Activated CD4-positive, alpha-beta T cell treated with anti-CD3 and anti-CD28 coated beads, Interleukin-2, amount 10 ng/mL, durations not matched to agents 7 days and 5 days (primary cell): ENCODE results near the gene CLP1. TPM values are rescaled to one million over a fixed set of nuclear protein-coding genes. Genes with fewer than 3 reads are reported as not detected.

Experiments
- CTCF ChIA-PET: fragments of 350-600 bp; sonication (Branson Sonifier 250); formaldehyde crosslinking; loops from one replicate; lab custom pipeline; 2021; ENCODE audit warnings: antibody characterized with exemption; lab: Charles Lee
- POLR2A ChIA-PET: fragments of 350-600 bp; sonication (Branson Sonifier 250); formaldehyde crosslinking; loops from one replicate; lab custom pipeline; 2021; ENCODE audit warnings: antibody characterized with exemption; lab: Charles Lee
- DNase-seq: peaks from one replicate; pipeline ENCODE4 v3.0.0-alpha.2; 2020
- H3K27ac Mint-ChIP-seq: one replicate; pipeline ENCODE4 v1.8.0; 2021; ENCODE audit warnings: mild to moderate bottlenecking, moderate library complexity, mixed read lengths
- H3K27me3 Mint-ChIP-seq: one replicate; pipeline ENCODE4 v1.8.0; 2021; ENCODE audit warnings: mixed read lengths
- H3K36me3 Mint-ChIP-seq: one replicate; pipeline ENCODE4 v1.8.0; 2021; ENCODE audit warnings: low read depth, mixed read lengths
- H3K4me1 Mint-ChIP-seq: one replicate; pipeline ENCODE4 v1.8.0; 2021; ENCODE audit warnings: mixed read lengths
- H3K4me3 Mint-ChIP-seq: one replicate; pipeline ENCODE4 v1.8.0; 2021; ENCODE audit warnings: mild to moderate bottlenecking, moderate library complexity, mixed read lengths
- H3K9me3 Mint-ChIP-seq: one replicate; pipeline ENCODE4 v1.8.0; 2021; ENCODE audit warnings: mixed read lengths
- total RNA-seq, 2 experiments: library from RNA; stranded (reverse); gene quantifications; one replicate each; pipeline ENCODE4 v1.2.3, GENCODE V29; 2021

The CLP1 gene
- total RNA-seq, result 10 to 100 TPM; 17.1 to 21.2 TPM

DNA sequence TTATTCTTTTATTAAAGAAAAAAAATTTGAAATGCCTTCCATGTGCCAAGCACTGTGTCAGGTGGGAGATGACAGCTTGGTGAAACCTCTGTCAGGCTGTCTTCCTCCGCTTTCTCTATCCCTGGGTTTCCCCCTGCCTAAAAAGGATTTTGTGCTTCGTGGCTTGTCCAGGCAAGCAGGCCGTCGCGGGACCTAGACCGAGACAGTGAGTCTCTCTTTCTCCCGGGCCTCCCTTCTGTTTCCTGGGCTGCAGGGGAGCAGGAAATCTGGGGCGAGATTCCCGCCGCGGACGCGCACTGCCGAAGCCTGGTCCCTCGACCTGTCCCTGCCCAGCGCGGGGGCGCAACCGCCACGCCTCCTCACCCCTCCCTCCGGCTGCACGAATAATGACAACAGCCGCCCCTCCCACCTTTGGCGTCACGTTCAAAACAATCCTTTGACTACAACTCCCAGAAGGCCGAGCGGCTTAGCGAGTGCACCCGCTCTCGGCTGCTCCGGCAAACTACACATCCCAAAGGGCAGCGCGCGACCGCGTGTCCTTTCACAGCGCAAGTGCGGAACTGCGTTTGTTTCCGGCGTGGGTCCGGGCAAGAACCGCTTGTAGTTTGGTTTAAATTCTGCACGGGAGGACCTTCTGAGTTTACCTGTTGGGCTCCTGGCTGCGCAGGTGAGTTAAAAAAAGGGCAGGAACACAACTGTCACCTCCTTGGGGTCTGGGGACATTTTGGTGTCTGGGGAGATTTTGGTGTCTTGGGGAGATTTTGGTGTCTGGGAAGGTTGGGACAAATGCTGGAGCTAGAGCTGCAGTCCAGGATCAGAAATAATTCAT, at the start of gene CLP1:
TSS of gene CLP1 (plus strand) at position 569 of the 829 bp plus-strand sequence. CDS start 1,715 bp downstream, outside the sequence.
- Mint-ChIP-seq H3K27ac (peak within 1 kb of the TSS; percentile 94), H3K9me3 (no peaks in the 10 kb centered on the region), H3K36me3 (peaks cover 32% of the 10 kb centered on the region), H3K4me3 (peak within 1 kb of the TSS; percentile 100), H3K27me3 (no peaks in the 10 kb centered on the region), H3K4me1 (peaks cover 41% of the 10 kb centered on the region)
- CTCF ChIA-PET, result interaction anchor here (1.6 to 3.0 kb wide), 2 partner anchors 9 to 18 kb away, joined by 7 to 9 read pairs; no protein-coding TSS in a partner anchor
- DNase-seq, result peak; percentile 100
- POLR2A ChIA-PET, result no interaction called here

DNA sequence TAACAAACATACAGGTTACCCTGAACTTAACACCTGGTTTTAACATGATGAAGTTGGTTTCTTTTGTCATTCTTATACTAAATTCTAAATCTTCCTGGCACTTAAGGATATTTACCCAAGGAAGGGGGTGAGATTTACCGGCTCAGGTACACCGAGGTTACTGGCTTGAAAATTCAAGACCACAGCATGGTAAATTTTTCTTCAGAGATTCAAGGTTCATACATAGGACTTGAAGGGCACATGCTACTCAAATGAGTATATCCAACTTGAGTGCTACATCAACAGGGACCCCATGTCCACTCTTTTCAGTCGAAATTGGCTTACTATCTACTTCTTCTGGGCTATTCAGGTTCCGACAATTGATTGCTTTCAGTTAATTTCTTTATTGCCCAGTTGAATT, 47.4 kb upstream of the CLP1 start:
- H3K4me3 Mint-ChIP-seq, result no peak overlapping the region
- H3K4me1 Mint-ChIP-seq, result no peaks in the 10 kb centered on the region
- peaks cover 21% of the 10 kb centered on the region for H3K27me3 Mint-ChIP-seq
- H3K27ac Mint-ChIP-seq, result no peak overlapping the region
- no peak for DNase-seq
- no peaks in the 10 kb centered on the region for H3K9me3 Mint-ChIP-seq
- ChIA-PET CTCF (interaction anchor here (0.7 kb wide), 1 partner anchor 72 kb away, joined by 4 read pairs; no protein-coding TSS in a partner anchor), POLR2A (no interaction called here)
- no peaks in the 10 kb centered on the region for H3K36me3 Mint-ChIP-seq

DNA sequence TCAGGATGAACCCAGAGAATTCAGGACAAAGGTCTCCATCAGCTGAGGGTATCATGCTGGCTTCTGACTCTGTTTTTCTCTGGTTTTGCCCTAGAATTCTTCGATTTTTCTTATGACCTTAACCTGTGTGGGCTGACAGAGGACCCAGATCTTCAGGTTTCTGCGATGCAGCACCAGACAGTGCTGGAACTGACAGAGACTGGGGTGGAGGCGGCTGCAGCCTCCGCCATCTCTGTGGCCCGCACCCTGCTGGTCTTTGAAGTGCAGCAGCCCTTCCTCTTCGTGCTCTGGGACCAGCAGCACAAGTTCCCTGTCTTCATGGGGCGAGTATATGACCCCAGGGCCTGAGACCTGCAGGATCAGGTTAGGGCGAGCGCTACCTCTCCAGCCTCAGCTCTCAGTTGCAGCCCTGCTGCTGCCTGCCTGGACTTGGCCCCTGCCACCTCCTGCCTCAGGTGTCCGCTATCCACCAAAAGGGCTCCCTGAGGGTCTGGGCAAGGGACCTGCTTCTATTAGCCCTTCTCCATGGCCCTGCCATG, 43.3 kb upstream of the CLP1 start:
- no peak for DNase-seq
- POLR2A ChIA-PET, result no interaction called here
- H3K36me3 Mint-ChIP-seq, result no peaks in the 10 kb centered on the region
- H3K9me3 Mint-ChIP-seq, result peaks cover 2% of the 10 kb centered on the region
- no peaks in the 10 kb centered on the region for H3K4me1 Mint-ChIP-seq
- no peak overlapping the region for H3K4me3 Mint-ChIP-seq
- peaks cover 11% of the 10 kb centered on the region for H3K27me3 Mint-ChIP-seq
- H3K27ac Mint-ChIP-seq, result no peak overlapping the region
- CTCF ChIA-PET, result interaction anchor here (1.0 kb wide), 1 partner anchor 55 kb away, joined by 4 read pairs; no protein-coding TSS in a partner anchor

DNA sequence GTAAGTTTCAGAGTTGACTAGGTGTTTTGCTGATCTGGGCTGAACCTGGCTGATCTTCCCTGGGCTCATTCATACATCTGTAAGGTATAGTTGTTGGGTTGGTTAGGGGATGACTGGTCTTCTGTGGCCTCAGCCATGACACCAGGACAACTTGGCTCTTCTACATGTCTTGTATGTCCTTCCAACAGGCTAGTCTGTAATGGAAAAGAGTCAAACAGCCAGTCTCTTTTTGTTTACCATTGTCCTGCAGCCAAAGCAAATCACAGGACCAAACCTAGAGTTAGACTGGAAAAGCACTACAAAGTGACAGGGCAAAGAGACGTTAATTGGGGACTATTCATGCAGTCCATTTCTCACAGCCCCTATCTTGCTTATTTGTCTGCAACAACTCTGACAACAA, 42.3 kb upstream of the CLP1 start:
- Mint-ChIP-seq H3K27me3 (peaks cover 7% of the 10 kb centered on the region), H3K9me3 (peaks cover 8% of the 10 kb centered on the region), H3K27ac (no peak overlapping the region), H3K36me3 (no peaks in the 10 kb centered on the region), H3K4me1 (no peaks in the 10 kb centered on the region), H3K4me3 (no peak overlapping the region)
- DNase-seq, result no peak
- ChIA-PET CTCF (interaction anchor here (0.7 to 1.0 kb wide), 2 partner anchors 56 to 428 kb away, joined by 4 to 7 read pairs; no protein-coding TSS in a partner anchor), POLR2A (no interaction called here)

DNA sequence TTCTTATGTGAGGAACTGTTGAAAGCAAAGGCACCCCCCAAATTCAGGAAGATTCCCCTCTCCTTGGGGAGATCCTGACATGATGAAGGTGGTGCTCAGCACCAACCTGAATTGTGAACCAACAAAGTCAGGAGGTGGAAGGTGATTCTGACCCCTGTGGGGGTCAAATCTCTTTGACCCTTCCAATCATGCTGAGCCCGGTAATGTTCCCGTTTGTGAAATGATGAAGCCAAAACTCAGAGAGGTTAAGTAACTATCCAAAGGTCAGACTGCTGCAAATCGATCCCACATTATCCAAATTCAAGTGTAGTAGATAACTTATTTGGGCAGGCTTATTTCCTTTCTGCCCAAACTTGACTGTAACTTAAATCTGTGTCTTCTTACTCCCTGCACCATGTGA, 41.0 kb upstream of the CLP1 start:
- Mint-ChIP-seq H3K27me3 (peaks cover 3% of the 10 kb centered on the region), H3K4me3 (no peak overlapping the region), H3K27ac (no peak overlapping the region), H3K36me3 (no peaks in the 10 kb centered on the region), H3K4me1 (no peaks in the 10 kb centered on the region), H3K9me3 (peaks cover 11% of the 10 kb centered on the region)
- ChIA-PET CTCF (interaction anchor here (1.0 kb wide), 1 partner anchor 12 kb away, joined by 5 read pairs; no protein-coding TSS in a partner anchor), POLR2A (no interaction called here)
- no peak for DNase-seq

DNA sequence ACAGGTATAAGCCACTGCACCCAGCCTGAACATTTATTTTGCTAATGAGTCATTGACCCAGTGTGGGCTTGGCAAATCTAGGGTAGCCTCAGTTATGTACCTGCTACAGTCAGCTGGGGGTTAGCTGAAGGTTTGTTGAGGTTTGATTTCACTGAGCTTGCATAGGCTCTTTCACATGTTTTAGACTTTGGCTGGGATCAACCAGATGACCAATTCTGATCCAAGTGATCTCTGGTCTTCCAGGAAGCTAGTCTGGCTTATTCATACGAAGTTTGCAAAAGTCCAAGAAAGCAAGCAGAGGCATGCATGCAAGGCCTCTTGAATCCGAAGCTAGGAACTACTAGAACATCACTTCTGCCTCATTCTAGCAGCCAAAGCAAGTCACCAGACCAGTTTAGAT, 39.1 kb upstream of the CLP1 start:
- no peaks in the 10 kb centered on the region for H3K4me1 Mint-ChIP-seq
- no peaks in the 10 kb centered on the region for H3K27me3 Mint-ChIP-seq
- no peak for DNase-seq
- CTCF ChIA-PET, result interaction anchor here (0.6 to 1.0 kb wide), 2 partner anchors 8 to 11 kb away, joined by 4 to 5 read pairs; no protein-coding TSS in a partner anchor
- POLR2A ChIA-PET, result no interaction called here
- no peaks in the 10 kb centered on the region for H3K36me3 Mint-ChIP-seq
- no peak overlapping the region for H3K27ac Mint-ChIP-seq
- H3K9me3 Mint-ChIP-seq, result peaks cover 11% of the 10 kb centered on the region
- H3K4me3 Mint-ChIP-seq, result no peak overlapping the region

DNA sequence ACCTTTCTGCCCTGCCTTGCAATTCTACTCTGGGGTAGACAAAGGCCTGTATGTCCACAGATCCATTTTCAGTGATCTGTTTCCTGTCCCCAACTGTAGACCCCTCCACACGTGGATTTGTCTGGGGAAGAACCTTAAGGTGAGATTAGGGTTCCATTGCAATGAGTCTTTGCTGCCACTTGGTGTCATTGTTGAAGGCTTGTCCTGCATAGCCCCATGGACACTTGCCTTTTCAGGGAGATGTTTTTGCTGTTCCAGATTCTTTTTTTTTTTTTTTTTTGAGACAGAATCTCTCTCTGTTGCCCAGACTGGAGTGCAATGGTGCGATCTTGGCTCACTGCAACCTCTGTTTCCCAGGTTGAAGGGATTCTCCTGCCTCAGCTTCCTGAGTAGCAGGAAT, 38.2 kb upstream of the CLP1 start:
- POLR2A ChIA-PET, result no interaction called here
- H3K27me3 Mint-ChIP-seq, result no peaks in the 10 kb centered on the region
- peak overlapping the region; percentile 25 for H3K27ac Mint-ChIP-seq
- CTCF ChIA-PET, result no interaction called here
- H3K9me3 Mint-ChIP-seq, result peaks cover 11% of the 10 kb centered on the region
- no peak overlapping the region for H3K4me3 Mint-ChIP-seq
- H3K4me1 Mint-ChIP-seq, result no peaks in the 10 kb centered on the region
- no peaks in the 10 kb centered on the region for H3K36me3 Mint-ChIP-seq
- no peak for DNase-seq

DNA sequence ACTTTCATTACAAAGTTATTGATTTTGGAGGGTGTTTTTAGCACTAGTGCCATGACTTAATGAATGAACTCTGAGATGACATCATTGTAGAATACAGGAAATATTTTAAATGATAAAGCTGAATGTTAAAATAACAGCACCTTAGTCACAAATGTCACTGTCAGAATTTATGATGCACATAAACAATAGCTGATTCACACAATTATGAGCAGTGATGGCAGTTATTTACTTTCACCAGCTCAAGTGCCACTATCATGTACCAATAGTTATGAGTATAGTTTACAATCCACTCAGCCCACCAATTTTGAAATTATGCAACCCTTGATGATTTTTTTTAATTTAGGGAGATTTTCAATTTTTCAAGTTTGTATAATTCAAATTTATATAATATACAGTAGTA, 37.1 kb upstream of the CLP1 start:
- Mint-ChIP-seq H3K27ac (no peak overlapping the region), H3K9me3 (peaks cover 11% of the 10 kb centered on the region), H3K36me3 (no peaks in the 10 kb centered on the region), H3K27me3 (no peaks in the 10 kb centered on the region), H3K4me3 (no peak overlapping the region), H3K4me1 (no peaks in the 10 kb centered on the region)
- POLR2A ChIA-PET, result no interaction called here
- no peak for DNase-seq
- CTCF ChIA-PET, result no interaction called here

DNA sequence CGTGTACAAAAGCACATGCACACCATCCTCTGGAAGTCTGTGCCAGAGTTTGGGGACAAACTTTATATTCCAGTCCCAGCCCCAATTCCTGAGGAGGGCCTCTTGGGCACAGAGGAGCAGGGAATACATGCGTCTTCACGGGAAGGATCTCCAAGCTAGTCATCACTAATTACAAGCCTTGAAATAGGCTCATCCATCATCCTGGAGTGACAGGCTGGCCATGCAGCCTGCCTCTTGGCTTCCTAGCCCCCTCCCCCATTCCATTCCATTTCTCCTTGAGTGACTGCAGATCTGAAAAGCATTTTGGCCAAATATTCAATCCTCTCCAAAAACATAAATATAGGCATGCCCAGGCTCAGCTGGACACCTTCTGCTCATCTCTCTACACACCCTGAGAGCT, 35.3 kb upstream of the CLP1 start:
- no peak for DNase-seq
- H3K4me3 Mint-ChIP-seq, result no peak overlapping the region
- H3K9me3 Mint-ChIP-seq, result peaks cover 11% of the 10 kb centered on the region
- no peaks in the 10 kb centered on the region for H3K36me3 Mint-ChIP-seq
- ChIA-PET POLR2A (no interaction called here), CTCF (interaction anchor here (0.8 to 1.5 kb wide), 3 partner anchors 10 to 29 kb away, joined by 3 to 5 read pairs (median 3); no protein-coding TSS in a partner anchor)
- no peaks in the 10 kb centered on the region for H3K4me1 Mint-ChIP-seq
- H3K27ac Mint-ChIP-seq, result no peak overlapping the region
- H3K27me3 Mint-ChIP-seq, result no peaks in the 10 kb centered on the region

DNA sequence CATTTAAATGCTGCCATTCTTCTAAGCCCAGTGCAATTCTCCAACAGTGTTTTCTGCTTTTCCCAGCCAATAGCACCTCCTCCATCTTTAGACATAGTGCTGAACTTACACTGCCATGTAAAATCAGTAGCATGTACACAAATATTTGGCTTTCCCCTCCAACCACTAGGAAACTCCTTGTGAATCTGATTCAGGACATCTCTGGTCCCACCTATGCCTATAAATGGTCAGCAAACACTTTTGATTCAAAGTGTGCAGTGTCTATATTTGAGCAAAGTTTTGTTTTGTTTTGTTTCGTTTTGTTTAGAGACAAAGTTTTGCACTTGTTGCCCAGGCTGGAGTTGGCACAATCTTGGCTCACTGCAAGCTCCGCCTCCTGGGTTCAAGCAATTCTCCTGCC, 32.7 kb upstream of the CLP1 start:
- ChIA-PET CTCF (interaction anchor here (0.6 kb wide), 1 partner anchor 1909 kb away, joined by 3 read pairs; no protein-coding TSS in a partner anchor), POLR2A (no interaction called here)
- peaks cover 5% of the 10 kb centered on the region for H3K9me3 Mint-ChIP-seq
- peaks cover 2% of the 10 kb centered on the region for H3K27me3 Mint-ChIP-seq
- H3K4me3 Mint-ChIP-seq, result no peak overlapping the region
- H3K4me1 Mint-ChIP-seq, result no peaks in the 10 kb centered on the region
- H3K36me3 Mint-ChIP-seq, result no peaks in the 10 kb centered on the region
- H3K27ac Mint-ChIP-seq, result no peak overlapping the region
- no peak for DNase-seq

DNA sequence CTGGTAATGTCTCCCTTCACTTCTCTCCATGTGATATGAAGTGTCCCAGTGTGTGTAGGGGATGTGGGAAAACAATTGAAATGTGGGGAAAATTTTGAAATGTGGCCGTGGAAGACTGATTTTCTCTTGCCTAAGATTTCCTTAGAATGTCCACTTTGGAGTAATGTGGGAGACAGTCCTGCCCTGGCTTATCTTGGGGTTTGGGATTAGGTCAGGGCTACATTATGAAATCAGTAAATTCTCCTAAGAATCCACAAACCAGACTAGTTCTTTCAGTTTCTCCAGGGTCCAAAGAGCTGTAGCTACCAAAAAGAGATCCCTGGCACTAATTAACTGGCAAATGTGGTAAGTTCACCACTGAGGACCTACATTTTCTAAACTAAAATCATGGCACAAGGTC, 30.7 kb upstream of the CLP1 start:
- ChIA-PET CTCF (interaction anchor here (1.2 kb wide), 1 partner anchor 9 kb away, joined by 5 read pairs; no protein-coding TSS in a partner anchor), POLR2A (no interaction called here)
- no peak for DNase-seq
- H3K4me3 Mint-ChIP-seq, result no peak overlapping the region
- H3K4me1 Mint-ChIP-seq, result no peaks in the 10 kb centered on the region
- H3K9me3 Mint-ChIP-seq, result no peaks in the 10 kb centered on the region
- no peak overlapping the region for H3K27ac Mint-ChIP-seq
- no peaks in the 10 kb centered on the region for H3K36me3 Mint-ChIP-seq
- peaks cover 10% of the 10 kb centered on the region for H3K27me3 Mint-ChIP-seq

DNA sequence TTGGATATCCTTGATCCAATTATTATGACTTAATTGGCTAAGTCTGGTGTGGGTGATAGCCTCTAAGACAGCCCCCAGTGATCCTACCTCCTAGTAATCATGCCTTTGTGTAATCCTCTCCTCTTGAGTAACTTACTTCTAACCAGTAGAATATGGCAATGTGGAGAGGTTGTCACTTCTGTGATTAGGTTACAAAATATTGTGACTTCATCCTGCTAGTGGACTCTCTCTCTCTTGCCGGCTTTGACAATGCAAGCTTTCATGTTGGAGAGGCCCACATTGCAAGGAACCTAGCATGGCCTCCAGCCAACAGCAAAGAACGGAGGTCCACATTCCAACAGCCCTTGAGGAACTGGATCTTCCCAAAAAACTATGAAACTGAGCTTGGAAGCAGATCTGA, 27.4 kb upstream of the CLP1 start:
- ChIA-PET POLR2A (no interaction called here), CTCF (interaction anchor here (1.1 kb wide), 1 partner anchor 23 kb away, joined by 3 read pairs; no protein-coding TSS in a partner anchor)
- no peak for DNase-seq
- Mint-ChIP-seq H3K4me1 (no peaks in the 10 kb centered on the region), H3K9me3 (no peaks in the 10 kb centered on the region), H3K4me3 (no peak overlapping the region), H3K27ac (no peak overlapping the region), H3K36me3 (no peaks in the 10 kb centered on the region), H3K27me3 (peaks cover 22% of the 10 kb centered on the region)

DNA sequence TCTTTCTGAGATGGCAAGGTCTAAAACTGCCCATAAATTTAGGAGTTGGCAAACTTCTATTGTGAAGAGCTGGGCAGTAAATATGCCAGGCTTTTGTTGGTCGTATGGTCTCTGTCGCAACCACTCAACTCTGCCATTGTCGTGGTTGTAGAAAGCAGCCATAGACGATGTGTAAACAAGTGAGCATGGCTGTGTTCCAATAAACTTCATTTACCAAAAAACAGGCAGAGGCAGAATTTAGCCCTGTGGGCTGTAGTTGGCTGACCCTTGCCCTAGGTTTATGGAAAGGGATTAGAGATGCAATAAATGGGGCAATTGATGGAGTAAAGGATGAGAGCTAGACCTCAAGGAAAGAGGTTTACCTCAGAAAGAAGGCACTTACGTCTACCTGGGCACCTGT, 25.4 kb upstream of the CLP1 start:
- H3K9me3 Mint-ChIP-seq, result no peaks in the 10 kb centered on the region
- H3K36me3 Mint-ChIP-seq, result no peaks in the 10 kb centered on the region
- H3K4me1 Mint-ChIP-seq, result peaks cover 4% of the 10 kb centered on the region
- ChIA-PET POLR2A (no interaction called here), CTCF (interaction anchor here (1.6 kb wide), 1 partner anchor 12 kb away, joined by 8 read pairs; no protein-coding TSS in a partner anchor)
- no peak overlapping the region for H3K4me3 Mint-ChIP-seq
- DNase-seq, result no peak
- no peak overlapping the region for H3K27ac Mint-ChIP-seq
- H3K27me3 Mint-ChIP-seq, result peaks cover 28% of the 10 kb centered on the region
